A549 (cell line): ENCODE results near the gene TCN2.

Experiments used
- EP300 ChIP-seq, 2 experiments: fragments of >200 bp; sonication (Bioruptor Twin); formaldehyde crosslinking; IDR thresholded peaks; 2 replicates in 1 of 2; 3 replicates in 1 of 2; pipeline ENCODE4 v1.6.1; 2016 to 2017
- JUN ChIP-seq, 2 experiments: fragments of >200 bp; sonication (Bioruptor Twin); formaldehyde crosslinking; IDR thresholded peaks; 2 replicates in 1 of 2; 3 replicates in 1 of 2; pipeline ENCODE4 v1.6.1; 2016 to 2017
- NPAS2 ChIP-seq: fragments of 250-450 bp; sonication (Bioruptor Pico); IDR thresholded peaks from 2 replicates; pipeline ENCODE4 v1.8.0; 2022; ENCODE audit warnings: mild to moderate bottlenecking, moderate library complexity, borderline replicate concordance
- ZC3H11A ChIP-seq: fragments of 450-650 bp; IDR thresholded peaks from 2 replicates; pipeline ENCODE4 v1.6.1; 2014; ENCODE audit warnings: antibody characterized with exemption, mild to moderate bottlenecking
- TF ChIP-seq, protein P1 (sequence below): fragments of >200 bp; sonication (Bioruptor Twin); formaldehyde crosslinking; IDR thresholded peaks from 3 replicates; pipeline ENCODE4 v1.5.1; 2016
- TF ChIP-seq, protein P2 (sequence below): fragments of 450-650 bp; IDR thresholded peaks from 2 replicates; pipeline ENCODE4 v1.6.1; 2014; ENCODE audit warnings: antibody characterized with exemption
- TF ChIP-seq, protein P3 (sequence below): IDR thresholded peaks from 2 replicates; pipeline ENCODE4 v1.6.1; 2012

DNA sequence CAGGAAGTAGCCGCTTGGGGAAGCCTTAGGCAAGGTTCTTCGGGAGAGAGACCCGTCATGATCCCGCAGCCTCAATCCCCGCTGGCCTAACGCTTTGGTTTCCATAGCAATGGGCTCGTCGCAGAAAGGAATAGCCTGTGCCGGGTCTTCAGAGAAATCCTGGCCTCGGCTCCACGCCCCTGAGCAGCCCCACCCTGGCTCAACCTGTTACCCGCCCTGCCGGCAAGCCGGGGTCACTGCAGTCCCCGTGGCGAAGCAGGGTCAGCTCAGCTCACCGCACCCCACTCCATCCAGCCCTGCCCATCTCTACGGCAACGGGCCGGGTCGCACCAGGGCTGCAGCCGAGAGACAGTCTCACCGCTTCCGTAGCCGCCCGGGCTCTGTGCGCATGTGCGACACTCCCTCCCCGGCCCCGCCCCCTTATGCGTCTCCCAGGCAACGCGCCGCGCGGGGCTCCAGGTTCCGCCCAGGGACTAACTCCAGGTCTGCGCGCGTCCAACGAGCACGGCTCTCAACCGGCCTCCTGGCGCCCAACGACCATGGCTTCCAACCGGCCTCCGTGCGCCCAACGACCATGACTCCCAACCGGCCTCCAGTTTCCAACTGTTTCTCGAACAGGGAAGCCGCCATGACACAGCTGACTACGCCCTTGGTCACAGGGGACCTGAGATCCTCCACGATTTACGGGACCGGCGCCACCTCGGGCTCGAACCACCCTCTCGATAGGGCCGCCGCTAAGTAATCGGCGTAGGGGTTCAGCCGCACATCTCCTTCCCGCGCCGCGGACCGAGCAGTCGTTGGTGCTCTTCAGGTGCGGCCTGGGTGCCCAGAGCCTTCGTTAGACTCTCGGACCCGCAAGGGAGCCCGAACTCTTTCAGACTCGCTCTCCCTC lies 60.8 kb downstream of the TCN2 start, which contains the start of gene DUSP18:
- TF ChIP-seq, protein P1, sequence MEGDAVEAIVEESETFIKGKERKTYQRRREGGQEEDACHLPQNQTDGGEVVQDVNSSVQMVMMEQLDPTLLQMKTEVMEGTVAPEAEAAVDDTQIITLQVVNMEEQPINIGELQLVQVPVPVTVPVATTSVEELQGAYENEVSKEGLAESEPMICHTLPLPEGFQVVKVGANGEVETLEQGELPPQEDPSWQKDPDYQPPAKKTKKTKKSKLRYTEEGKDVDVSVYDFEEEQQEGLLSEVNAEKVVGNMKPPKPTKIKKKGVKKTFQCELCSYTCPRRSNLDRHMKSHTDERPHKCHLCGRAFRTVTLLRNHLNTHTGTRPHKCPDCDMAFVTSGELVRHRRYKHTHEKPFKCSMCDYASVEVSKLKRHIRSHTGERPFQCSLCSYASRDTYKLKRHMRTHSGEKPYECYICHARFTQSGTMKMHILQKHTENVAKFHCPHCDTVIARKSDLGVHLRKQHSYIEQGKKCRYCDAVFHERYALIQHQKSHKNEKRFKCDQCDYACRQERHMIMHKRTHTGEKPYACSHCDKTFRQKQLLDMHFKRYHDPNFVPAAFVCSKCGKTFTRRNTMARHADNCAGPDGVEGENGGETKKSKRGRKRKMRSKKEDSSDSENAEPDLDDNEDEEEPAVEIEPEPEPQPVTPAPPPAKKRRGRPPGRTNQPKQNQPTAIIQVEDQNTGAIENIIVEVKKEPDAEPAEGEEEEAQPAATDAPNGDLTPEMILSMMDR: no peak
- TF ChIP-seq, protein P2, sequence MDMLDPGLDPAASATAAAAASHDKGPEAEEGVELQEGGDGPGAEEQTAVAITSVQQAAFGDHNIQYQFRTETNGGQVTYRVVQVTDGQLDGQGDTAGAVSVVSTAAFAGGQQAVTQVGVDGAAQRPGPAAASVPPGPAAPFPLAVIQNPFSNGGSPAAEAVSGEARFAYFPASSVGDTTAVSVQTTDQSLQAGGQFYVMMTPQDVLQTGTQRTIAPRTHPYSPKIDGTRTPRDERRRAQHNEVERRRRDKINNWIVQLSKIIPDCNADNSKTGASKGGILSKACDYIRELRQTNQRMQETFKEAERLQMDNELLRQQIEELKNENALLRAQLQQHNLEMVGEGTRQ: no peak
- TF ChIP-seq, protein P3, sequence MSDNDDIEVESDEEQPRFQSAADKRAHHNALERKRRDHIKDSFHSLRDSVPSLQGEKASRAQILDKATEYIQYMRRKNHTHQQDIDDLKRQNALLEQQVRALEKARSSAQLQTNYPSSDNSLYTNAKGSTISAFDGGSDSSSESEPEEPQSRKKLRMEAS: peak; percentile 64
- TF ChIP-seq NPAS2 (CRISPR knock-in tag): no peak
- no peak for TF ChIP-seq EP300 (IDR thresholded peaks at IDR 0.05)
- no peak for TF ChIP-seq ZC3H11A
- TF ChIP-seq JUN (IDR thresholded peaks at IDR 0.05): peak in 1 of 2 experiments; percentile 60; a peak in 2 of 5 replicates
